K562 (cell line): ENCODE measurements around the gene ETAA1.

Experiments used
- CTCF ChIP-seq, 3 experiments: IDR thresholded peaks in 2 of 3; conservative IDR thresholded peaks in 1 of 3; 2 replicates each; pipeline ENCODE4 v1.5.1; 2011 to 2012; ENCODE audit warnings: low read length in 3 of 3, mild to moderate bottlenecking in 3 of 3, control low read depth in 2 of 3, improper control_type of control experiment in 1 of 3, inconsistent platforms in 1 of 3, low read depth in 1 of 3, mixed read lengths in 1 of 3, moderate library complexity in 1 of 3; ENCODE audit not compliant: insufficient read depth in 2 of 3
- E2F5 ChIP-seq: sonication (generic); formaldehyde crosslinking; IDR thresholded peaks from 2 replicates; pipeline ENCODE4 v1.8.0; 2022; ENCODE audit warnings: mild to moderate bottlenecking, missing genetic modification reagents
- GMEB1 ChIP-seq: fragments of 250-450 bp; sonication (Bioruptor Pico); IDR thresholded peaks from 2 replicates; pipeline ENCODE4 v1.4.0; 2020; ENCODE audit warnings: mild to moderate bottlenecking
- HNRNPH1 ChIP-seq: fragments of 200-400 bp; formaldehyde crosslinking; optimal IDR thresholded peaks from 2 replicates; pipeline ENCODE3; 2017; ENCODE audit warnings: low read depth, mild to moderate bottlenecking, low read length, moderate library complexity
- IFI16 ChIP-seq: fragments of 250-450 bp; sonication (Bioruptor Pico); IDR thresholded peaks from 2 replicates; pipeline ENCODE4 v2.1.2; 2022; ENCODE audit warnings: mild to moderate bottlenecking, inconsistent platforms
- JUND ChIP-seq, 2 experiments: IDR thresholded peaks; 2 replicates in 1 of 2; 3 replicates in 1 of 2; pipeline ENCODE4 v1.6.1; 2011; ENCODE audit warnings: borderline replicate concordance in 2 of 2, low read depth in 2 of 2, low read length in 2 of 2, improper control_type of control experiment in 1 of 2, missing biosample characterization in 1 of 2, missing genetic modification characterization in 1 of 2, missing genetic modification reagents in 1 of 2
- NR2C1 ChIP-seq, 2 experiments: fragments of 450-650 bp; IDR thresholded peaks; 2 replicates each; pipeline ENCODE4 v1.6.1; 2017; ENCODE audit warnings: mild to moderate bottlenecking in 2 of 2, antibody characterized with exemption in 1 of 2, inconsistent platforms in 1 of 2, missing compliant biosample characterization in 1 of 2, missing genetic modification characterization in 1 of 2
- ZC3H11A ChIP-seq: IDR thresholded peaks from 2 replicates; pipeline ENCODE4 v1.6.1; 2012; ENCODE audit warnings: low read depth, low read length, improper control_type of control experiment

GRCh38 chr2:67453310-67453709, 56.2 kb downstream of the ETAA1 start:
- TF ChIP-seq GMEB1 (no peak), CTCF (IDR thresholded peaks at IDR 0.05 in 2 of 3, conservative IDR thresholded peaks at IDR 0.05 in 1 of 3; ENCODE audit: insufficient read depth in 2 of 3, low read depth in 1 of 3, low read length in 3 of 3) (no peak), ZC3H11A (no peak), JUND (IDR thresholded peaks at IDR 0.05; ENCODE audit: borderline replicate concordance, low read depth, low read length) (no peak), JUND (tag; IDR thresholded peaks at IDR 0.05; ENCODE audit: borderline replicate concordance, low read depth, low read length) (no peak), E2F5 (CRISPR knock-in tag) (no peak), IFI16 (no peak), NR2C1 (IDR thresholded peaks at IDR 0.05) (no peak), NR2C1 (tag; IDR thresholded peaks at IDR 0.05) (no peak), HNRNPH1 (no peak)
